Testis (tissue), 3 donors: Measurements from ENCODE around the gene MEIS3. TPM values are rescaled to one million over a fixed set of nuclear protein-coding genes. Genes with fewer than 3 reads are reported as not detected.

Experiments
- DNase-seq: peaks from one replicate; pipeline ENCODE4 v3.0.0-alpha.2; 2019
- H3K27ac ChIP-seq, 2 donors: fragments of 200-600 bp; sonication (generic); one replicate each; pipeline ENCODE4 v1.5.1; 2019
- H3K27me3 ChIP-seq: fragments of 200-600 bp; sonication (generic); one replicate; pipeline ENCODE4 v1.5.1; 2019
- H3K36me3 ChIP-seq: fragments of 200-600 bp; sonication (generic); one replicate; pipeline ENCODE4 v1.5.1; 2017; ENCODE audit warnings: low read depth; ENCODE audit errors: missing control alignments
- H3K4me1 ChIP-seq: fragments of 200-600 bp; sonication (generic); one replicate; pipeline ENCODE4 v1.5.1; 2019
- H3K4me3 ChIP-seq, 2 donors: fragments of 200-600 bp; sonication (generic); one replicate each; pipeline ENCODE4 v1.5.1; 2017 to 2019
- H3K9me3 ChIP-seq: fragments of 200-600 bp; sonication (generic); one replicate; pipeline ENCODE4 v1.5.1; 2017
- POLR2A ChIP-seq: fragments of 450-650 bp; IDR thresholded peaks from one replicate; pipeline ENCODE4 v1.6.1; 2017; ENCODE audit warnings: antibody characterized with exemption, mild to moderate bottlenecking, moderate library complexity
- WGBS, 2 donors: methylation state at CpG; one replicate each; pipeline ENCODE4 v1.1.5; 2018; 5-methylcytosine and 5-hydroxymethylcytosine counted together
- intact Hi-C: fragments of 100-400 bp; cut with DNase I; formaldehyde crosslinking; loops from one replicate; pipeline ENCODE4 v1.15.1; 2023; ENCODE audit warnings: low total_unique reads
- polyA plus RNA-seq: library from polyadenylated mRNA; stranded (reverse); fragments of 350-450 nt; fragmentation: Illumina TruSeq; extraction: RNeasy Lipid Tissue Mini Kit (QIAGEN cat#74804); gene quantifications from one replicate; pipeline ENCODE4 v1.2.3, GENCODE V29; 2014; ENCODE audit warnings: low read depth, low replicate concordance; ENCODE audit not compliant: insufficient read depth
- total RNA-seq, 2 donors: library from RNA; depleted of rRNA; stranded (reverse); fragments of >200 nt; gene quantifications; one replicate each; pipeline ENCODE4 v1.2.3, GENCODE V29; 2016
- TF ChIP-seq, protein P1 (sequence below), 3 experiments: fragments of 450-650 bp in 2 of 3; fragments of 200-600 bp in 1 of 3; sonication (generic) in 1 of 3; IDR thresholded peaks; one replicate each; pipeline ENCODE4 v1.5.1; 2016 to 2019; ENCODE audit warnings: antibody characterized with exemption in 3 of 3, mild to moderate bottlenecking in 2 of 3, moderate library complexity in 1 of 3

The MEIS3 gene
- total and polyA plus RNA-seq, 3 donors from 2014 or later: 12.5 to 21.3 (median 17.4) TPM

DNA sequence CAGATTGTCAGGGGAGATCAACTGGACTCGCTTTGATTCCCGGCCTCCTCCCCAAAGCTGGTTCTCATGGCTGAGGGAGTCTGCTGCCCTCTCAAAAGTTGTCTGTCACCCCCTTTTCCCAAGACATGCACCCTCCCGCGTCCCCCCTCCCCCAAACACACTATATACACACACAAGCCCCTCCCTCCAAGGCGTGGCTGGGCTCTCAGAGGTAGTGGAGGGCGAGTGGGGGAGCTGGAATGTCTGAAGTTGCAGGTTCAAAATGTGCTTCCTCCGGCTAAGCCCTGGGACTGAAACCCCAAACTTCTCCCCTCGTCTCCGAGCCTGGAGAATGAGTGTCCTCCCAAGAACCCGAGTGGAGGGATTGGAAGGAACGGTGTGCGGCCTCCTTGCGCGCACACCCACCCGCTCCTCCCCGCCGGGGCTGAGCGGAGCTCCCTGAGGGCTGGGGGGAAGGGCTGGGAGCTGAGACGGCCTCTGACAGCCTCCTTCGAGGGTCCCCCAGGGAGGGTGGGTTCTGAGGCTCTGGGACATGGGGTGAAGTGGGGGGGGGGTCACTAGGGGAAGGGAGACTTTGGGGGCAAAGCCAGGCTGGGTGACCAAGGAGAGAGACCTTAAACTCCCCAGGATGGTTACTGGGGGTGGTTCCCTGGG lies 9.9 kb upstream of the MEIS3 start:
- no peak for DNase-seq
- Histone ChIP-seq H3K9me3 (no peaks in the 10 kb centered on the region), H3K4me3 (no peak overlapping the region), H3K27me3 (no peaks in the 10 kb centered on the region), H3K36me3 (no peaks in the 10 kb centered on the region), H3K27ac (no peak overlapping the region), H3K4me1 (peaks cover 10% of the 10 kb centered on the region)
- TF ChIP-seq POLR2A: no peak
- TF ChIP-seq, protein P1, sequence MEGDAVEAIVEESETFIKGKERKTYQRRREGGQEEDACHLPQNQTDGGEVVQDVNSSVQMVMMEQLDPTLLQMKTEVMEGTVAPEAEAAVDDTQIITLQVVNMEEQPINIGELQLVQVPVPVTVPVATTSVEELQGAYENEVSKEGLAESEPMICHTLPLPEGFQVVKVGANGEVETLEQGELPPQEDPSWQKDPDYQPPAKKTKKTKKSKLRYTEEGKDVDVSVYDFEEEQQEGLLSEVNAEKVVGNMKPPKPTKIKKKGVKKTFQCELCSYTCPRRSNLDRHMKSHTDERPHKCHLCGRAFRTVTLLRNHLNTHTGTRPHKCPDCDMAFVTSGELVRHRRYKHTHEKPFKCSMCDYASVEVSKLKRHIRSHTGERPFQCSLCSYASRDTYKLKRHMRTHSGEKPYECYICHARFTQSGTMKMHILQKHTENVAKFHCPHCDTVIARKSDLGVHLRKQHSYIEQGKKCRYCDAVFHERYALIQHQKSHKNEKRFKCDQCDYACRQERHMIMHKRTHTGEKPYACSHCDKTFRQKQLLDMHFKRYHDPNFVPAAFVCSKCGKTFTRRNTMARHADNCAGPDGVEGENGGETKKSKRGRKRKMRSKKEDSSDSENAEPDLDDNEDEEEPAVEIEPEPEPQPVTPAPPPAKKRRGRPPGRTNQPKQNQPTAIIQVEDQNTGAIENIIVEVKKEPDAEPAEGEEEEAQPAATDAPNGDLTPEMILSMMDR (IDR thresholded peaks at IDR 0.05): no peak
- 13 to 24% methylated on average over 18 to 20 of the region's 20 CpGs for WGBS, 2 donors
- intact Hi-C loops: no loop called here

DNA sequence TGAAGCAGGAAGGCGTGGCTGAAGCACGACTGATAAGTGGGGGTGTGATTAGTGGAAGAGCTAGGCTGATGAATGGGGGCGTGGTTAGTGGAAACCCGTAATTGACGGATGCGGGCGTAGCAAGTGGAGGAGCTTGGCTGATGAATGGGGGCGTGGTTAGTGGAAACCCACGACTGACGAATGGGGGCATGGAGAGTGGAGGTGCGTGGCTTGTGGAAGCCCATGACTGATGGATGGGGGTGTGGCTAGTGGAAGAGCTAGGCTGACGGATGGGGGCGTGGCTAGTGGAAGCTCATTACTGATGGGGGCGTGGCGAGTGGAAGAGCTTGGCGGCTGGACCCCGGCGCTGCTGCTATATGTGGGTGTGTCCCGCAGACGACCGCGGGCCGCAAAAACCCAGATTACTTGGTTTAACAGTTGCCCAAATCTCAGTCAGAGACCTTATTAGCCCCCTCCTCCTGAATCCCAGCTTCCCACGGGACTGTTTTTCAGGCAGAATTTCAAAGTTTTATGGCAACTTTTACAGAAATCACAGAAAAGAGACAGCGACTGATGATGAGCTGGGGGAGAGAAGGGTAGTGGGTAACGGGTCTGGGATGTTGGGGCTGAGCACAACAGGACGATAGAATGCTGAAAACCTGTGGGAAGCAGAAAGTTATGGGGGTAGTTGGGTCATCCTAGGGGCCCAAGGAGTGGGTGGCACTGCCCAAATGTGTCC lies 9.0 kb upstream of the MEIS3 start:
- peaks cover 10% of the 10 kb centered on the region for H3K4me1 ChIP-seq
- TF ChIP-seq POLR2A: no peak
- TF ChIP-seq, protein P1 (IDR thresholded peaks at IDR 0.05): no peak
- no peak overlapping the region for H3K27ac ChIP-seq
- WGBS, 2 donors: 2% methylated on average over 27 of the region's 27 CpGs
- no peak overlapping the region for H3K4me3 ChIP-seq
- peak; percentile 94 for DNase-seq
- H3K27me3 ChIP-seq: no peaks in the 10 kb centered on the region
- intact Hi-C loops: no loop called here
- H3K36me3 ChIP-seq: no peaks in the 10 kb centered on the region
- no peaks in the 10 kb centered on the region for H3K9me3 ChIP-seq

DNA sequence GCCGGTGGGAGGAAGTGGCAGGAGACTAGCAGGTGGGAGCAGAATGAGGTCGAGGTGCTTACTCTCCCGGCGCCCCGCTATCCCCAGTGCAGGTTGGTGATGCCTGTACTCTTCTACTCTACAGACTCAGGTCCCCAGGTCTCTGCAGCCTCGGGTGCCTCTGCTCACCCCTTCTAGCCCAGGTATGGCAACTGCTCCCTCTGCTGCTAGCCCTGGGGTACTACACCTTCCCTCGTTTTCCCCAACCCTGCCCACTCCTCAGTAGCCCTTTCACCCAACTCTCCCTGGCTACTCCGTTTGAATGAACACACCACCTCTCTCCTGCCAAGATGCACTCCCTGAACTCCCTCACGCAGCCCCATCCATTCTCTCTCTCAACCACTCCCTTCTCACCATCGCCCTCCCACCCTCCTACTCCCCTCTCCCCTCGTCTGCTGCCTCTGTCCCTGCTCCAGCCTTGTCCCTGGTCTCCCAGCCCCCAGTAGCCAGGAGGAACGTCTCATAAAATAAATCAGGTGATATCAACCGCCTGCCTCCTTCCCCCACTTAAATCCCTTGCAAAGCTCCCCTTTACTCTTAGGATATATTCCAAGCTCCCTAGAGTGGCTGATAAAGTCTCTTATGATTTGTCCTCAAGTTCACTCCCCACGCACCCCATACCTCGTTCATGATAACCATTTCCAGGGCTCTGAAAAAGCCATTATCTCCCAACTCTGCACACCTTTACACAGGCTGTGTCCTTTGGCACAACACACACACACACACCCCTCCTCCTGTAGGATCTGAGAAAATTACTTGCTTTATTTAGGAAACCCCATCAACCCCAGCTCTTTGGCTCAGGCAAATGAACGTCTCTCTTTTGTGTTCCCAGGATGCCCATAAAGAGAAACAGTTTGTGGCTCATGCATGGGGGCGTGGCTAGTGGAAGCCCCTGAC lies 8.2 kb upstream of the MEIS3 start:
- Histone ChIP-seq H3K27me3 (no peaks in the 10 kb centered on the region), H3K9me3 (no peaks in the 10 kb centered on the region), H3K4me3 (no peak overlapping the region), H3K27ac (no peak overlapping the region), H3K4me1 (peaks cover 10% of the 10 kb centered on the region), H3K36me3 (no peaks in the 10 kb centered on the region)
- intact Hi-C loops: no loop called here
- DNase-seq: peak; percentile 67
- no peak for TF ChIP-seq POLR2A
- TF ChIP-seq, protein P1 (IDR thresholded peaks at IDR 0.05): peak; percentile 63 to 85 (median 72)
- WGBS, 2 donors: 9% methylated on average over 17 of the region's 17 CpGs

DNA sequence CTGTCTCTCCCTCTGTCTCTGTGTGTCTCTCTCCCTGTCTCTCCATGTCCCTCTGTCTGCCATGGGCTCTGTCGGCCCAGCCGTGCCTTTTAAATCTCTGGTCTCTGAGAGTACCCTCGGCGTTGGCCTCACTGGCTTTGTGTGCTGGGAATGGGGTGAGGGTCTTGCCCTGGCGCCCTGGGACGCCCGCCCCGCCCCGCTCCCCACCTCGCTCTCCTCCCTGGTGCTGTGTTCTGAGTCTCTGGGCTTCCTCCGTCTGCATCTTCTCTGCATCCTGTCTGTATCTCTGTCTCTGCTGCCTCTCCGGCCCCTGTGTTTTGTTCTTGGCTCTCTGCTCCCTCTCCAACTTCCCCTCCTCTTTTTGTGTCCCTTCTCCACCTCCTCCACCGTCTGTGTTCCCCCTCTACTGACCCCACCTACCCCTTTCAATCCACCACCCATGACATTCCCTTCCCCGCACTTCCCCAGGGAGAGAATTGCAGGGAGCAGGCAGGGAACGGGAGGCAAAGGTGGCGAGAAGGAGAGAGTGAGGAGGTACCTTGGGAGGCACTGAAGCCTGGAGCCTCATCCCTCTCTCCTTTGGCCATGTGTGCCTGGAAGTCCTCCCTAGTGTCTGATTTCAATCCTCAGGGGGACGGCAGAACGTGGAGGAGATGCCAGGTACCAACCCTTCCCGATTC lies 4.0 kb upstream of the MEIS3 start:
- DNase-seq: no peak
- Histone ChIP-seq H3K9me3 (no peaks in the 10 kb centered on the region), H3K27me3 (no peaks in the 10 kb centered on the region), H3K36me3 (no peaks in the 10 kb centered on the region), H3K4me1 (peaks cover 7% of the 10 kb centered on the region), H3K27ac (no peak overlapping the region), H3K4me3 (no peak overlapping the region)
- WGBS, 2 donors: 30 to 34% methylated on average over 19 of the region's 19 CpGs
- TF ChIP-seq, protein P1 (IDR thresholded peaks at IDR 0.05): no peak
- TF ChIP-seq POLR2A: no peak
- intact Hi-C loops: no loop called here
